Measurements from ENCODE around the gene PAH. TPM values are rescaled to one million over a fixed set of nuclear protein-coding genes. Genes with fewer than 3 reads are reported as not detected.

The PAH gene
- total and polyA plus RNA-seq, 10 of the 15 experiments (the other 5 are each of a cell fraction or from before 2014, with no cell fraction given) = 0.20 to 4.8 (median 0.55) TPM; not detected in 1

DNA sequence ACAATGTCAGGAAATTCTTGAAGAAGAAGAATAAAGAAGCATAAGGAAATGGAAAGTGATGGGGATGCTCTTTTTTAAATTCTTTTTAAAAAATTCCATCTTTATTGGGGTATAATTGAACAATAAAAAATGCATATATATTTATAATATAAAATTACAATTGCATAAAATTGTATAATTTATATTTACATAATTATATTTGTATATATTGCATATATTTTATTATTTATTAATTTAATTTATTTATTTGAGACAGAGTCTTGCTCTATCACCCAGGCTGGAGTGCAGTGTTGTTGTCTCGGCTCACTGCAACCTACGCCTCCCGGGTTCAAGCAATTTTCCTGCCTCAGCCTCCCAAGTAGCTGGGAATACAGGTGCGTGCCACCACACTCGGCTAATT, 36.3 kb downstream of the PAH start:
- no peak overlapping the region for H3K4me2 ChIP-seq (ENCODE audit: control insufficient read depth, insufficient read depth)
- SMC1A ChIA-PET (ENCODE audit: uncharacterized antibody, unreplicated experiment) = no interaction called here
- in situ Hi-C loops (cut with MboI) (no loop called here), intact Hi-C loops (cut with micrococcal nuclease; ENCODE audit: unreplicated experiment) (loop anchor here (5.0 to 10.0 kb wide), 2 partner anchors 234 to 397 kb away; no protein-coding TSS in a partner anchor)
- no peak overlapping the region for H3K4me3 ChIP-seq
- TF ChIP-seq EED (IDR thresholded peaks at IDR 0.05; ENCODE audit: low read depth) (no peak), MEF2A (IDR thresholded peaks at IDR 0.05; ENCODE audit: insufficient read depth, low read depth, low read length) (no peak), FOXK2 (IDR thresholded peaks at IDR 0.05) (no peak), SMAD1 (IDR thresholded peaks at IDR 0.05; ENCODE audit: low read depth, partially characterized antibody) (no peak), EGR1 (IDR thresholded peaks at IDR 0.05; ENCODE audit: borderline replicate concordance in 1 of 2, low read depth in 2 of 2, low read length in 2 of 2) (no peak), TARDBP (IDR thresholded peaks at IDR 0.05; ENCODE audit: borderline replicate concordance) (no peak), HCFC1 (IDR thresholded peaks at IDR 0.05; ENCODE audit: low read length) (no peak), NFYB (IDR thresholded peaks at IDR 0.05; ENCODE audit: insufficient read depth, low read depth, low read length) (no peak), NBN (IDR thresholded peaks at IDR 0.05) (no peak), SREBF1 (IDR thresholded peaks at IDR 0.05; ENCODE audit: low read length) (no peak), KAT2A (conservative IDR thresholded peaks at IDR 0.05; ENCODE audit: control insufficient read depth, low read depth, low read length) (no peak), CREM (IDR thresholded peaks at IDR 0.05; ENCODE audit: low read depth) (no peak), SMAD5 (IDR thresholded peaks at IDR 0.05; ENCODE audit: low read depth) (no peak)
- TF ChIP-seq, protein P1, sequence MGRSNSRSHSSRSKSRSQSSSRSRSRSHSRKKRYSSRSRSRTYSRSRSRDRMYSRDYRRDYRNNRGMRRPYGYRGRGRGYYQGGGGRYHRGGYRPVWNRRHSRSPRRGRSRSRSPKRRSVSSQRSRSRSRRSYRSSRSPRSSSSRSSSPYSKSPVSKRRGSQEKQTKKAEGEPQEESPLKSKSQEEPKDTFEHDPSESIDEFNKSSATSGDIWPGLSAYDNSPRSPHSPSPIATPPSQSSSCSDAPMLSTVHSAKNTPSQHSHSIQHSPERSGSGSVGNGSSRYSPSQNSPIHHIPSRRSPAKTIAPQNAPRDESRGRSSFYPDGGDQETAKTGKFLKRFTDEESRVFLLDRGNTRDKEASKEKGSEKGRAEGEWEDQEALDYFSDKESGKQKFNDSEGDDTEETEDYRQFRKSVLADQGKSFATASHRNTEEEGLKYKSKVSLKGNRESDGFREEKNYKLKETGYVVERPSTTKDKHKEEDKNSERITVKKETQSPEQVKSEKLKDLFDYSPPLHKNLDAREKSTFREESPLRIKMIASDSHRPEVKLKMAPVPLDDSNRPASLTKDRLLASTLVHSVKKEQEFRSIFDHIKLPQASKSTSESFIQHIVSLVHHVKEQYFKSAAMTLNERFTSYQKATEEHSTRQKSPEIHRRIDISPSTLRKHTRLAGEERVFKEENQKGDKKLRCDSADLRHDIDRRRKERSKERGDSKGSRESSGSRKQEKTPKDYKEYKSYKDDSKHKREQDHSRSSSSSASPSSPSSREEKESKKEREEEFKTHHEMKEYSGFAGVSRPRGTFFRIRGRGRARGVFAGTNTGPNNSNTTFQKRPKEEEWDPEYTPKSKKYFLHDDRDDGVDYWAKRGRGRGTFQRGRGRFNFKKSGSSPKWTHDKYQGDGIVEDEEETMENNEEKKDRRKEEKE (IDR thresholded peaks at IDR 0.05) = no peak
- ATAC-seq (no peak), FAIRE-seq (no peak), DNase-seq (ENCODE audit: low read depth, low spot score) (no peak)
- CTCF ChIA-PET = interaction anchor here (3.6 kb wide), 1 partner anchor 13 kb away, joined by 60 read pairs; no protein-coding TSS in a partner anchor
- no peak overlapping the region for H3K9ac ChIP-seq (ENCODE audit: control insufficient read depth, insufficient read depth, low read length)
- 77% methylated on average over 5 of the region's 5 CpGs for WGBS (ENCODE audit: insufficient coverage, insufficient replicate concordance, low lambda C conversion rate, missing lambda C conversion rate)
- no TSS peak for BruUV-seq (replicated peaks)
- RAD21 ChIA-PET (ENCODE audit: unreplicated experiment) = interaction anchor here (1.3 to 1.6 kb wide), 2 partner anchors 59 to 668 kb away, joined by 3 to 4 read pairs; no protein-coding TSS in a partner anchor
- no peak overlapping the region for H3K27ac ChIP-seq (ENCODE audit: control insufficient read depth, insufficient read depth)
- H3K79me2 ChIP-seq (ENCODE audit: control insufficient read depth, insufficient read depth, low read length) = no peaks in the 10 kb centered on the region
- no peaks in the 10 kb centered on the region for H3K9me3 ChIP-seq (replicated peaks; ENCODE audit: control insufficient read depth, insufficient read depth, low read length)
- H4K20me1 ChIP-seq (ENCODE audit: control insufficient read depth, insufficient read depth) = no peaks in the 10 kb centered on the region
- H3K4me1 ChIP-seq (ENCODE audit: control insufficient read depth, insufficient read depth, low read length) = no peaks in the 10 kb centered on the region; the same call in 1 of the 2 replicates
- no peaks in the 10 kb centered on the region for H3K36me3 ChIP-seq (ENCODE audit: control insufficient read depth in 2 of 2, insufficient read depth in 2 of 2, low read length in 1 of 2)
- no peak overlapping the region for H2AFZ ChIP-seq (ENCODE audit: control insufficient read depth, low read depth, low read length)
- POLR2A ChIA-PET = no interaction called here
- no peaks in the 10 kb centered on the region for H3K27me3 ChIP-seq (replicated peaks in 1 of 2; ENCODE audit: control insufficient read depth in 2 of 2, insufficient read depth in 2 of 2, low read length in 1 of 2)

Measured in GM12878 (cell line).